ENCODE measurements around the gene S100A13. TPM values are rescaled to one million over a fixed set of nuclear protein-coding genes. Genes with fewer than 3 reads are reported as not detected.

Gene S100A13
- total and polyA plus RNA-seq, 10 of the 15 experiments (the other 5 are each of a cell fraction or from before 2014, with no cell fraction given), result 5.7 to 30.9 (median 9.1) TPM

- no peak overlapping the region for H3K27ac ChIP-seq (ENCODE audit: control insufficient read depth, insufficient read depth)
- TF ChIP-seq MAX (IDR thresholded peaks at IDR 0.05; ENCODE audit: low read depth, low read length) (no peak), BCLAF1 (IDR thresholded peaks at IDR 0.05) (no peak), CUX1 (IDR thresholded peaks at IDR 0.05; ENCODE audit: insufficient replicate concordance, low read depth, low read length) (no peak), CBX5 (IDR thresholded peaks at IDR 0.05; ENCODE audit: low read depth) (no peak), FOXM1 (IDR thresholded peaks at IDR 0.05; ENCODE audit: low read depth, low read length) (no peak), E2F4 (IDR thresholded peaks at IDR 0.05; ENCODE audit: low read depth, low read length) (no peak), RCOR1 (conservative IDR thresholded peaks at IDR 0.05; ENCODE audit: low read depth, low read length) (no peak), KAT2A (conservative IDR thresholded peaks at IDR 0.05; ENCODE audit: control insufficient read depth, low read depth, low read length) (no peak), NBN (IDR thresholded peaks at IDR 0.05) (no peak)
- SMC1A ChIA-PET (ENCODE audit: uncharacterized antibody, unreplicated experiment), result interaction anchor here (1.0 to 3.5 kb wide), 7 partner anchors 15 to 34 kb away, joined by 3 to 12 read pairs (median 6); partner anchors contain the start of genes CHTOP, S100A1, S100A13 and S100A14
Observed at GRCh38 chr1:153599847-153600246, 27.5 kb downstream of the S100A13 start.

More at GRCh38 chr1:153599847-153600246, 27.5 kb downstream of the S100A13 start:
- 84% methylated on average over 7 of the region's 7 CpGs for WGBS (ENCODE audit: insufficient coverage, insufficient replicate concordance, low lambda C conversion rate, missing lambda C conversion rate)
- H3K9me3 ChIP-seq (replicated peaks; ENCODE audit: control insufficient read depth, insufficient read depth, low read length), result no peaks in the 10 kb centered on the region
- DNase-seq (ENCODE audit: low read depth, low spot score) (no peak), ATAC-seq (no peak), FAIRE-seq (no peak)
- peaks cover 22% of the 10 kb centered on the region for H3K4me1 ChIP-seq (ENCODE audit: control insufficient read depth, insufficient read depth, low read length)
- ChIA-PET CTCF (interaction anchor here (1.9 kb wide), 1 partner anchor 27 kb away, joined by 9 read pairs; no protein-coding TSS in a partner anchor), POLR2A (interaction anchor here (0.5 to 2.6 kb wide), 3 partner anchors 13 to 46 kb away, joined by 3 to 15 read pairs (median 3); partner anchors contain the start of genes CHTOP and S100A16), RAD21 (ENCODE audit: unreplicated experiment) (interaction anchor here (1.3 to 2.4 kb wide), 2 partner anchors 16 to 247 kb away, joined by 4 to 14 read pairs; partner anchors contain the start of gene S100A14)
- in situ Hi-C loops (cut with MboI), result no loop called here
- no peak overlapping the region for H3K4me3 ChIP-seq
- H3K27me3 ChIP-seq (replicated peaks in 1 of 2; ENCODE audit: control insufficient read depth in 2 of 2, insufficient read depth in 2 of 2, low read length in 1 of 2), result no peaks in the 10 kb centered on the region
- no peaks in the 10 kb centered on the region for H3K79me2 ChIP-seq (ENCODE audit: control insufficient read depth, insufficient read depth, low read length)
- no TSS peak for BruUV-seq (replicated peaks)
- no peaks in the 10 kb centered on the region for H3K36me3 ChIP-seq (ENCODE audit: control insufficient read depth in 2 of 2, insufficient read depth in 2 of 2, low read length in 1 of 2)
- no peaks in the 10 kb centered on the region for H4K20me1 ChIP-seq (ENCODE audit: control insufficient read depth, insufficient read depth)
- intact Hi-C loops (cut with micrococcal nuclease; ENCODE audit: unreplicated experiment), result no loop called here
- H3K9ac ChIP-seq (ENCODE audit: control insufficient read depth, insufficient read depth, low read length), result no peak overlapping the region
- H2AFZ ChIP-seq (ENCODE audit: control insufficient read depth, low read depth, low read length), result no peak overlapping the region
- H3K4me2 ChIP-seq (ENCODE audit: control insufficient read depth, insufficient read depth), result no peak overlapping the region
